Natural killer cell (primary cell): ENCODE measurements around the gene CHST12. TPM values are rescaled to one million over a fixed set of nuclear protein-coding genes. Genes with fewer than 3 reads are reported as not detected.
A peak's percentile ranks its signal among the peaks of the same experiment; 100 is the strongest.

ENCODE experiments used
- ATAC-seq, 3 donors: fragments of 150-1000 bp in 2 of 3; fragments of 200-7000 bp in 1 of 3; cut with Tn5 transposase; 1 replicate in 1 of 3; 2 replicates in 2 of 3; pipeline ENCODE4 v1.10.0; 2021; ENCODE audit warnings: mild to moderate bottlenecking in 2 of 3, moderate library complexity in 2 of 3
- DNase-seq, 2 donors: peaks; one replicate each; pipeline versions ENCODE4 v3.0.0 to v3.0.0-alpha.2; 2013 to 2021; ENCODE audit warnings: mixed read lengths in 1 of 2
- H3K27ac ChIP-seq: one replicate; pipeline ENCODE4 v1.5.1; 2013; ENCODE audit warnings: mild to moderate bottlenecking, low read length
- H3K27me3 ChIP-seq: one replicate; pipeline ENCODE4 v1.6.1; 2013; ENCODE audit warnings: low read length; ENCODE audit not compliant: control insufficient read depth, insufficient read depth
- H3K36me3 ChIP-seq: one replicate; pipeline ENCODE4 v1.6.1; 2013; ENCODE audit warnings: low read length; ENCODE audit not compliant: control insufficient read depth, insufficient read depth
- H3K4me1 ChIP-seq: one replicate; pipeline ENCODE4 v1.6.1; 2013; ENCODE audit warnings: low read length; ENCODE audit not compliant: control insufficient read depth, insufficient read depth
- H3K4me3 ChIP-seq: one replicate; pipeline ENCODE4 v1.5.1; 2013; ENCODE audit warnings: low read length
- H3K9me3 ChIP-seq: one replicate; pipeline ENCODE4 v1.6.1; 2013; ENCODE audit warnings: low read length; ENCODE audit not compliant: control insufficient read depth, insufficient read depth
- H3K27ac Mint-ChIP-seq, 2 donors: one replicate each; pipeline ENCODE4 v1.8.0; 2022; ENCODE audit warnings: mild to moderate bottlenecking in 2 of 2, mixed read lengths in 2 of 2, moderate library complexity in 1 of 2
- H3K27me3 Mint-ChIP-seq, 2 donors: one replicate each; pipeline ENCODE4 v1.8.0; 2022; ENCODE audit warnings: low read depth in 2 of 2, mixed read lengths in 2 of 2
- H3K36me3 Mint-ChIP-seq: one replicate; pipeline ENCODE4 v1.8.0; 2022; ENCODE audit warnings: mixed read lengths
- H3K4me1 Mint-ChIP-seq, 2 donors: one replicate each; pipeline ENCODE4 v1.8.0; 2022; ENCODE audit warnings: mixed read lengths in 2 of 2
- H3K4me3 Mint-ChIP-seq: one replicate; pipeline ENCODE4 v1.8.0; 2022; ENCODE audit warnings: mild to moderate bottlenecking, moderate library complexity, mixed read lengths
- H3K9me3 Mint-ChIP-seq, 2 donors: one replicate each; pipeline ENCODE4 v1.8.0; 2022; ENCODE audit warnings: mixed read lengths in 2 of 2
- CTCF ChIP-seq: fragments of 200-600 bp; IDR thresholded peaks from one replicate; pipeline ENCODE4 v1.8.0; 2022; ENCODE audit warnings: antibody characterized with exemption
- WGBS: methylation state at CpG from one replicate; pipeline ENCODE4 v1.1.7; 2013; ENCODE audit warnings: missing lambda C conversion rate; ENCODE audit not compliant: insufficient coverage; 5-methylcytosine and 5-hydroxymethylcytosine counted together
- intact Hi-C: fragments of 100-400 bp; cut with micrococcal nuclease; formaldehyde crosslinking; loops from one replicate; pipeline ENCODE4 v1.14.2; 2022
- total RNA-seq, 4 donors: library from RNA; stranded (reverse); fragments of 120-200 nt in 1 of 4; gene quantifications; one replicate each; pipeline versions ENCODE4 v1.2.3 to v1.2.4, GENCODE V29; 2013 to 2022

Gene CHST12
- total RNA-seq, 3 donors from 2014 or later (not counting 1 experiment from before 2014, with no cell fraction given) = 102 to 159 (median 124) TPM

- peaks cover 19% of the 10 kb centered on the region for H3K4me1 ChIP-seq
- Mint-ChIP-seq H3K4me1 (peaks cover 0 to 18% of the 10 kb centered on the region in 2 donors), H3K36me3 (no peaks in the 10 kb centered on the region), H3K4me3 (no peak overlapping the region), H3K27ac (peak overlapping the region in 1 of 2 donors; percentile 33), H3K9me3 (no peaks in the 10 kb centered on the region), H3K27me3 (peaks cover 0 to 3% of the 10 kb centered on the region in 2 donors)
- 25% methylated on average over 34 of the region's 34 CpGs for WGBS
- DNase-seq = peak; percentile 73 to 80
- H3K27me3 ChIP-seq = no peaks in the 10 kb centered on the region
- peak; percentile 80 for TF ChIP-seq CTCF
- H3K4me3 ChIP-seq = no peak overlapping the region
- ATAC-seq = peak; percentile 93 to 98 (median 96)
- no peaks in the 10 kb centered on the region for H3K36me3 ChIP-seq
- peaks cover 2% of the 10 kb centered on the region for H3K9me3 ChIP-seq
- intact Hi-C loops = loop anchor here (1.0 to 5.0 kb wide), 4 partner anchors 45 to 232 kb away; partner anchors contain the start of genes BRAT1 and IQCE
- H3K27ac ChIP-seq = no peak overlapping the region
Observed at GRCh38 chr7:2477447-2478398, 74.3 kb downstream of the CHST12 start.

DNA sequence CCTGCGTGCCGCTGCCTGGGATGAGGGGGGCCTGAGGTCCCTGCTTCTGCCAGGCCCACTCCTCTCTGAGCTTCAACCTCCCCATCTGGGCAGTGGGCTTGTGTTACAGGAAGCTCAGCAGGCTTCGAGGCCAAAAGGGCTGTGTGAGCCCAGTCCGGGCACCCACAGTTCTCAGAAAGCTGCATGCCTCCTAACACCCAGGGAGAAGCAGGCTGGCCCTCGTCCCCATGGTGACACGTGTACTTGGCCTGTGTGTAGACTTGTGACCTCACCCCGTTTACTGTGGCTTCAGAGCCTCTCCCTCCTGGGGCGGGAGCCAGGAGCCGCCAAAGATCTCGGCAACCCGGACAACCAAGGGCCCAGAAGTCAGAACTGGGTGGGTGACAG is 75.0 kb downstream of the CHST12 start:
- WGBS = 72% methylated on average over 11 of the region's 11 CpGs

DNA sequence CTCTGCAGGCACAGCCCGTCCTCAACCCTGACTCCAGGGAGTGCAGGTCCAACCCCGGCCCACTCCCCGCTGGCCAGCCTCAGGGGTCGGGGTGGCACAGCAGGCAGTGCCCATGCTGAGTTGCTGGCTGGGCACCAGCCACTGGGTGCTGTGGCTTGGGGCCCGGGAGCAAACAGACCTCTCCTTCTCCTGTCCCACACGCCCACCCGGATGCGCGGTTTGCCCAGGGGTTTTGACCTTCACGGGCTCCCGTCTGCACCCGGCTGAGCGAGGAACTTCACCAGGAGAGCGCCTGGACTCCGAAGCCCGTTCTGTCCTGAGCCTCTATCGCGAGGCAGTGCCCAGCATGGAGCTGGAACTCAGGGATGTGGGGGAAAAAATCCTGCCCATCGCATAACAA is 75.4 kb downstream of the CHST12 start:
- Mint-ChIP-seq H3K4me3 (no peak overlapping the region), H3K27me3 (no peaks in the 10 kb centered on the region), H3K4me1 (peaks cover 0 to 18% of the 10 kb centered on the region in 2 donors), H3K9me3 (no peaks in the 10 kb centered on the region), H3K36me3 (no peaks in the 10 kb centered on the region), H3K27ac (peak overlapping the region in 1 of 2 donors; percentile 33)
- no peak for TF ChIP-seq CTCF
- WGBS = 91% methylated on average over 19 of the region's 19 CpGs
- H3K27me3 ChIP-seq = no peaks in the 10 kb centered on the region
- intact Hi-C loops = loop anchor here (5.0 kb wide), 3 partner anchors 44 to 204 kb away; partner anchors contain the start of genes BRAT1 and IQCE
- peaks cover 11% of the 10 kb centered on the region for H3K9me3 ChIP-seq
- no peak for ATAC-seq
- DNase-seq = no peak
- H3K4me1 ChIP-seq = peaks cover 19% of the 10 kb centered on the region
- H3K4me3 ChIP-seq = no peak overlapping the region
- no peak overlapping the region for H3K27ac ChIP-seq
- H3K36me3 ChIP-seq = no peaks in the 10 kb centered on the region

More for the DNA sequence above, 75.0 kb downstream of the CHST12 start:
- H3K4me3 ChIP-seq = no peak overlapping the region
- H3K4me3 Mint-ChIP-seq = no peak overlapping the region
- no peak overlapping the region for H3K27ac Mint-ChIP-seq
- no peak for TF ChIP-seq CTCF
- H3K4me1 ChIP-seq = peaks cover 19% of the 10 kb centered on the region
- no peaks in the 10 kb centered on the region for H3K36me3 ChIP-seq
- intact Hi-C loops = loop anchor here (5.0 kb wide), 3 partner anchors 44 to 204 kb away; partner anchors contain the start of genes BRAT1 and IQCE
- H3K27me3 ChIP-seq = no peaks in the 10 kb centered on the region
- H3K9me3 ChIP-seq = peaks cover 9% of the 10 kb centered on the region
- no peak for ATAC-seq
- H3K27ac ChIP-seq = no peak overlapping the region
- H3K27me3 Mint-ChIP-seq = peaks cover 0 to 3% of the 10 kb centered on the region in 2 donors
- no peaks in the 10 kb centered on the region for H3K9me3 Mint-ChIP-seq
- H3K4me1 Mint-ChIP-seq = peaks cover 0 to 18% of the 10 kb centered on the region in 2 donors
- H3K36me3 Mint-ChIP-seq = no peaks in the 10 kb centered on the region
- DNase-seq = no peak
